Type B pancreatic cell (in vitro differentiated cells): Measurements from ENCODE around the gene EMP3. TPM values are rescaled to one million over a fixed set of nuclear protein-coding genes. Genes with fewer than 3 reads are reported as not detected.

Source experiments
- DNase-seq: peaks from one replicate; pipeline ENCODE4 v3.0.0; 2021; ENCODE audit warnings: mixed read lengths; ENCODE audit not compliant: unreplicated experiment; ENCODE audit errors: extremely low spot score
- H3K27ac Mint-ChIP-seq: 2 replicates; pipeline ENCODE4 v1.8.0; 2021; ENCODE audit warnings: mild to moderate bottlenecking, mixed read lengths
- H3K27me3 Mint-ChIP-seq: 2 replicates; pipeline ENCODE4 v1.8.0; 2021; ENCODE audit warnings: mixed read lengths
- H3K36me3 Mint-ChIP-seq: 2 replicates; pipeline ENCODE4 v1.8.0; 2021; ENCODE audit warnings: mixed read lengths
- H3K4me1 Mint-ChIP-seq: one replicate; pipeline ENCODE4 v1.8.0; 2021; ENCODE audit warnings: mixed read lengths; ENCODE audit not compliant: unreplicated experiment
- H3K4me3 Mint-ChIP-seq: 2 replicates; pipeline ENCODE4 v1.8.0; 2021; ENCODE audit warnings: mild to moderate bottlenecking, mixed read lengths
- H3K9me3 Mint-ChIP-seq: 2 replicates; pipeline ENCODE4 v1.8.0; 2021; ENCODE audit warnings: mixed read lengths
- total RNA-seq: library from RNA; stranded (reverse); gene quantifications from 2 replicates; pipeline ENCODE4 v1.2.1, GENCODE V29; 2021; ENCODE audit warnings: low replicate concordance
- TF ChIP-seq, protein P1 (sequence below): fragments of 200-600 bp; sonication (generic); conservative IDR thresholded peaks from 2 replicates; pipeline ENCODE4 v1.5.0; 2021; ENCODE audit warnings: antibody characterized with exemption, mild to moderate bottlenecking

Gene EMP3
- total RNA-seq, 1 donor from 2014 or later: 47.8 TPM

DNA sequence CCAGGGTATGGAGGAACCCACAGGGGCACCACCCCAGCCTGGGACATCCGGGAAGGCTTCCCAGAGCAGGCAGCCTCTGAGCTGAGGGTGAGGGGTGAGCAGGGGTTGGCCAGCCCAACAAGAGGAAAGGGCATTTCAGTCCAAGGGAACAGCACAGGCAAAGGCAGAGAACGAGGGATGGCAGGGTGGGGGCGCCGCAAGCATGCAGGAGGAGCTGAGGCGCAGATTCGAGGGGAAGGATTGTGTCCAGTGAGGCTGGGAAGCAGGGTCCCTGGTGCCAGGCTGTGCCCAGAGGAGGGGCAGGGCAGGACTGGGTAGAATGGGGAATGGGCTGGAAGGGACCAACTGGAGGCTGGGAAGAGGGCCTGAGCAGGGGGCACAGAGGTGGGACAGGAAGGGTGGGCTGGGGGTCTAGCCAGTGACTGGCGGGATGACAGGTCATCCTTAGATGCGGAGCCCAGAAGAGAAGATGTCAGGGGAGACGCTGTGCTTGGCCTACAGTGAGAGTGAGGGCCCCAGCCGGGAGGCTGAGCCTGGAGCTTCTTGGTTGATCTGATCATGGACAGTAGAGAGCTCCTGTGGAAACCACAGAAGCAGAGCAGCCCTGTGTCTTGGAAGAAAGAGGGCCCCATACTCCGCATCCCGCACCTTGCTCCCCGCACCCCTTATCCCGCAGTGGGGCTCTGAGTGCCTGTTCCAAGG, 13.6 kb downstream of the EMP3 start:
- Mint-ChIP-seq H3K36me3 (no peaks in the 10 kb centered on the region), H3K27me3 (no peaks in the 10 kb centered on the region), H3K4me1 (no peaks in the 10 kb centered on the region), H3K9me3 (no peaks in the 10 kb centered on the region), H3K4me3 (no peak overlapping the region), H3K27ac (no peak overlapping the region)
- TF ChIP-seq, protein P1, sequence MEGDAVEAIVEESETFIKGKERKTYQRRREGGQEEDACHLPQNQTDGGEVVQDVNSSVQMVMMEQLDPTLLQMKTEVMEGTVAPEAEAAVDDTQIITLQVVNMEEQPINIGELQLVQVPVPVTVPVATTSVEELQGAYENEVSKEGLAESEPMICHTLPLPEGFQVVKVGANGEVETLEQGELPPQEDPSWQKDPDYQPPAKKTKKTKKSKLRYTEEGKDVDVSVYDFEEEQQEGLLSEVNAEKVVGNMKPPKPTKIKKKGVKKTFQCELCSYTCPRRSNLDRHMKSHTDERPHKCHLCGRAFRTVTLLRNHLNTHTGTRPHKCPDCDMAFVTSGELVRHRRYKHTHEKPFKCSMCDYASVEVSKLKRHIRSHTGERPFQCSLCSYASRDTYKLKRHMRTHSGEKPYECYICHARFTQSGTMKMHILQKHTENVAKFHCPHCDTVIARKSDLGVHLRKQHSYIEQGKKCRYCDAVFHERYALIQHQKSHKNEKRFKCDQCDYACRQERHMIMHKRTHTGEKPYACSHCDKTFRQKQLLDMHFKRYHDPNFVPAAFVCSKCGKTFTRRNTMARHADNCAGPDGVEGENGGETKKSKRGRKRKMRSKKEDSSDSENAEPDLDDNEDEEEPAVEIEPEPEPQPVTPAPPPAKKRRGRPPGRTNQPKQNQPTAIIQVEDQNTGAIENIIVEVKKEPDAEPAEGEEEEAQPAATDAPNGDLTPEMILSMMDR: no peak
- DNase-seq: no peak

DNA sequence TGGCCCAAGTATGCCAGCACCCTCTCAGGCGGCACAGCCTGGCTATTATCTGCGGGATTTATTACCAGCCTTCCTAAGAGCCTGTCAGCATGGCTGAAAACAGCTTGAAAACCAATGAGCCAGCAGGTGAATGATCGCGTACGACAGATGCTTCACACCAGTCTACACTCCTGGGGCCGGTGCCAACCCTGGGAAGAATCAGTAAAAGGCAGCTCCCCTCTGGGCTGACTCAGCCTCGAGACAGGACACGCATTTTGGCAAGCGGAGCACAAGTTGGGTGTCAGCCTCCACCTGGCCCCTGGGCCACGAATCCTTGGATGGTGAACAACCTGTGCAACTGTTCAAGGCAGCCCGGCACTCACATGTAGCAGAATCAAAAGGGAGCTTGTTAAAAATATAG, 15.6 kb downstream of the EMP3 start:
- Mint-ChIP-seq H3K9me3 (no peaks in the 10 kb centered on the region), H3K36me3 (no peaks in the 10 kb centered on the region), H3K27ac (no peak overlapping the region), H3K27me3 (no peaks in the 10 kb centered on the region), H3K4me1 (no peaks in the 10 kb centered on the region), H3K4me3 (no peak overlapping the region)
- no peak for DNase-seq
- TF ChIP-seq, protein P1: no peak

DNA sequence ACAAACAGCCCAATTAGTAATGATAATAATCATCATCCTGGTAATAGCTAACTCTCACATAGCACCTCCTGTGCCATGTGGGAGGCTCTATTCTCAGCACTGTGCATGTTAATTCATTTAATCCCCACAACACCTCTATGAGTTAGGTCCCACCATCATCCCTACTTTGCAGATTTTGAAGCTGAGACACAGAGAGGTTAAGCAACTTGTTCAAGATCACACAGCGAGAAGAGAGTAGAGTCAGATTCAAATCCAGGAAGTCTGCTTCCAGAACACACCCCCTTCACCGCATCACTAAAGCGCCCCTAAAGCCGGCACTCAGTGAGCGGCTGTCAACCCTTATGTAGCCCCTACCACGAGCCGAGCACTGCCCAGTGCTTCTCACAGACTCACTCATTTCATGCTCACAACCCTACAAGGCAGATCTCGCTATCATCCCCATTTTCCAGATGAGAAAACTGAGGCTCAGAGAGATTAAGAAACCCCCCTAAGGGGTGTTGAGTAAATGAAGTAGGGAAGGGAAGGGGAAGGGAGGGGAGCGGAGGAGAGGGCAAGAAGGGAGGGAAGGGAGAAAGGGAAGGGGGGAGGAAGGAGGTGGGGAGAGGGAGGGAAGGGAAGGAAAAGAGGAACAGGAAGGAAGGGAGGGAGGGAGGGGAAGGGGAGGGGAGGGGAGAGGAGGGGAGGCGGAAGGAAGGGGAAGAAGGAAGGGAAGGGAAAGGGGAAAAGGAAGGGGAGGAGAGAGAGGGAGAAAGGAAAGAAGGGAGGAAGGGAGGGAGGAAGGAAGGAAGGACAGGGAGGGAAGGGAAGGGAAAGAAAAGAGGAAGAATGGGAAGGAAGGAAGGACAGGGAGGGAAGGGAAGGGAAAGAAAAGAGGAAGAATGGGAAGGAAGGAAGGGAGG, 16.4 kb downstream of the EMP3 start:
- Mint-ChIP-seq H3K36me3 (no peaks in the 10 kb centered on the region), H3K27me3 (no peaks in the 10 kb centered on the region), H3K4me3 (no peak overlapping the region), H3K9me3 (no peaks in the 10 kb centered on the region), H3K4me1 (no peaks in the 10 kb centered on the region), H3K27ac (no peak overlapping the region)
- TF ChIP-seq, protein P1: no peak
- DNase-seq: no peak

DNA sequence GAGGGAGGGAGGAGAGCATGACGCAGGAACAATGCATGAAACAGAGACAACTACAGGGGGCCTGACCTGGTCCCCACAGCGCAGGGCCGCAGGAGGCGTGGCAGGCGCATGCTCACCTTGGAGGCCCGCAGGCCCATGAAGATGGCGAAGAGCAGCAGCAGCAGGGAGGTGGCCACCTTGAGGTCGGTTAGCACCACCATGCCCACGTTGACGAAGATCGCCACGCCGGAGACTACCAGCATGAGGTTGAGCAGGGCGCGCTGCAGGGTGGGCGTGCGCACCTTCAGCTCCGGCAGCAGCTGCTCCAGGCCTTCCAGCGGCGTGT, 17.0 kb downstream of the EMP3 start:
- H3K27ac Mint-ChIP-seq: no peak overlapping the region
- H3K36me3 Mint-ChIP-seq: no peaks in the 10 kb centered on the region
- no peak overlapping the region for H3K4me3 Mint-ChIP-seq
- no peak for DNase-seq
- TF ChIP-seq, protein P1: no peak
- no peaks in the 10 kb centered on the region for H3K27me3 Mint-ChIP-seq
- H3K4me1 Mint-ChIP-seq: no peaks in the 10 kb centered on the region
- H3K9me3 Mint-ChIP-seq: no peaks in the 10 kb centered on the region

DNA sequence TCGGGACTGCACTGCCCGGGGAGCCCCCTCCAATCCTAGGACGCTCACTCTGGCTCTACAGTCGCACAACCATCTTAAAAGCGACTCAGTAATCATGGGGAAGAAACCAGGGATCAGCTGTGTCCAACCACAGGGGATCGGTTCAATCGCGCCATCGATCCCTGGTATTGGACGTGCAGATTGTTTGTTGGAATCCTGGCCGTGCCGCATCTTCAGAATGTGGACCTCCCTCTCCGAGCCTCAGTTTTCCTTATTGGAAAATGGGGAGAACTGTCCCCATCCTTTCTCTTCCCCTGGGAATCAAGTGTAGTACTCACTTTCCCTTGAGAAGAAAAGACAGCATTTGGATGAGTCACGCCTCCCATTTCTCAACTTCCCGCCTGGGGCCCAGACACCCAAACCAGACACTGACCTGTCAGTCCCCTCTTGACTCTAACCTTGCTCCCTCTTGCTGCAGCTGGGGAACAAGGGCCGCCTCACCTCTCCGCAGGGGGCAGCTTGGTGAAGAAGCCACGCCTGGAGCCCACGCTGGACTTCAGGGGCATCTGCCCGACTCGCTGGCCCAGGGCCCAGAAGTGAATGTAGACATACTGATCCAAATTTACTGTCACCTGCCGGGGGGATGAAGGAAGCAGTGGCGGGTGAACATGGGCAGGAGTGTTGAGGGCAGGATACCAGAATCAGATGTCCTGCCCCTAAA, 17.6 kb downstream of the EMP3 start:
- H3K4me1 Mint-ChIP-seq: no peaks in the 10 kb centered on the region
- no peaks in the 10 kb centered on the region for H3K36me3 Mint-ChIP-seq
- no peak for DNase-seq
- TF ChIP-seq, protein P1: no peak
- no peak overlapping the region for H3K27ac Mint-ChIP-seq
- H3K9me3 Mint-ChIP-seq: no peaks in the 10 kb centered on the region
- H3K27me3 Mint-ChIP-seq: no peaks in the 10 kb centered on the region
- no peak overlapping the region for H3K4me3 Mint-ChIP-seq
